ENCODE data around the gene TBCD. TPM values are rescaled to one million over a fixed set of nuclear protein-coding genes. Genes with fewer than 3 reads are reported as not detected.

Gene TBCD
- total RNA-seq, 1 experiment from 2014 or later, result 29.6 TPM

GRCh38 chr17:82929011-82929622 lies 177.3 kb downstream of the TBCD start:
- H3K9me3 ChIP-seq (ENCODE audit: low read length), result no peaks in the 10 kb centered on the region
- H3K27me3 ChIP-seq (ENCODE audit: low read length), result no peaks in the 10 kb centered on the region
- POLR2A ChIA-PET (ENCODE audit: unreplicated experiment), result no interaction called here
- no peaks in the 10 kb centered on the region for H3K79me2 ChIP-seq (ENCODE audit: low read length)
- DNase-seq, result no peak
- intact Hi-C loops (cut with micrococcal nuclease), result no loop called here
- H3K4me1 ChIP-seq (ENCODE audit: insufficient read depth, low read length), result peaks cover 21% of the 10 kb centered on the region
- no peaks in the 10 kb centered on the region for H4K20me1 ChIP-seq (ENCODE audit: low read length)
- H2AFZ ChIP-seq (ENCODE audit: low read length), result no peak overlapping the region
- no peak for TF ChIP-seq CTCF (conservative IDR thresholded peaks at IDR 0.05; ENCODE audit: low read depth, low read length)
- TF ChIP-seq EZH2phosphoT487 (IDR thresholded peaks at IDR 0.05; ENCODE audit: borderline replicate concordance, low read length), result no peak
- TF ChIP-seq EZH2 (IDR thresholded peaks at IDR 0.05; ENCODE audit: low read length, unreplicated experiment), result no peak
- no peak overlapping the region for H3K9ac ChIP-seq (ENCODE audit: low read length)
- no peak for ATAC-seq
- peaks cover 6% of the 10 kb centered on the region; the same call in 1 of the 2 replicates for H3K36me3 ChIP-seq (ENCODE audit: low read depth, low read length)
- no peaks in the 10 kb centered on the region for H3K9me2 ChIP-seq (replicated peaks; ENCODE audit: low read length)
- BruUV-seq (replicated peaks), result no TSS peak
- H3K27ac ChIP-seq (ENCODE audit: low read length), result no peak overlapping the region
- H3F3A ChIP-seq (ENCODE audit: low read length, unreplicated experiment), result no peaks in the 10 kb centered on the region
- H3K4me3 ChIP-seq (ENCODE audit: low read length), result no peak overlapping the region
- CTCF ChIA-PET, result no interaction called here
- H3K4me2 ChIP-seq (ENCODE audit: low read length), result no peak overlapping the region

- TF ChIP-seq EZH2phosphoT487 (IDR thresholded peaks at IDR 0.05; ENCODE audit: borderline replicate concordance, low read length), result no peak
- no peak for TF ChIP-seq EZH2 (IDR thresholded peaks at IDR 0.05; ENCODE audit: low read length, unreplicated experiment)
- POLR2A ChIA-PET (ENCODE audit: unreplicated experiment), result no interaction called here
- Histone ChIP-seq H3K27me3 (ENCODE audit: low read length) (no peaks in the 10 kb centered on the region), H3F3A (ENCODE audit: low read length, unreplicated experiment) (no peaks in the 10 kb centered on the region), H3K9me2 (replicated peaks; ENCODE audit: low read length) (no peaks in the 10 kb centered on the region), H3K4me3 (ENCODE audit: low read length) (no peak overlapping the region), H3K36me3 (ENCODE audit: low read depth, low read length) (peaks cover 6% of the 10 kb centered on the region; the same call in 1 of the 2 replicates), H3K79me2 (ENCODE audit: low read length) (no peaks in the 10 kb centered on the region), H3K4me1 (ENCODE audit: insufficient read depth, low read length) (peaks cover 16% of the 10 kb centered on the region), H4K20me1 (ENCODE audit: low read length) (no peaks in the 10 kb centered on the region), H3K9me3 (ENCODE audit: low read length) (no peaks in the 10 kb centered on the region), H3K9ac (ENCODE audit: low read length) (no peak overlapping the region), H3K4me2 (ENCODE audit: low read length) (no peak overlapping the region), H3K27ac (ENCODE audit: low read length) (no peak overlapping the region), H2AFZ (ENCODE audit: low read length) (no peak overlapping the region)
- CTCF ChIA-PET, result no interaction called here
- DNase-seq (no peak), ATAC-seq (no peak)
- intact Hi-C loops (cut with micrococcal nuclease), result no loop called here
- BruUV-seq (replicated peaks), result no TSS peak
These were observed 177.8 kb downstream of the TBCD start for GRCh38 chr17:82929676-82930042.

GRCh38 chr17:82930043-82930923 lies 178.4 kb downstream of the TBCD start:
- no peak overlapping the region for H3K27ac ChIP-seq (ENCODE audit: low read length)
- no peak overlapping the region for H3K9ac ChIP-seq (ENCODE audit: low read length)
- no peaks in the 10 kb centered on the region for H3K27me3 ChIP-seq (ENCODE audit: low read length)
- DNase-seq (no peak), ATAC-seq (no peak)
- no peak overlapping the region for H3K4me3 ChIP-seq (ENCODE audit: low read length)
- no peak overlapping the region for H2AFZ ChIP-seq (ENCODE audit: low read length)
- H3K36me3 ChIP-seq (ENCODE audit: low read depth, low read length), result peaks cover 6% of the 10 kb centered on the region; the same call in 1 of the 2 replicates
- H3K4me2 ChIP-seq (ENCODE audit: low read length), result no peak overlapping the region
- H3K9me2 ChIP-seq (replicated peaks; ENCODE audit: low read length), result no peaks in the 10 kb centered on the region
- no peaks in the 10 kb centered on the region for H4K20me1 ChIP-seq (ENCODE audit: low read length)
- H3K79me2 ChIP-seq (ENCODE audit: low read length), result no peaks in the 10 kb centered on the region
- H3K9me3 ChIP-seq (ENCODE audit: low read length), result no peaks in the 10 kb centered on the region
- peaks cover 15% of the 10 kb centered on the region for H3K4me1 ChIP-seq (ENCODE audit: insufficient read depth, low read length)
- no TSS peak for BruUV-seq (replicated peaks)
- TF ChIP-seq EZH2 (IDR thresholded peaks at IDR 0.05; ENCODE audit: low read length, unreplicated experiment) (no peak), EZH2phosphoT487 (IDR thresholded peaks at IDR 0.05; ENCODE audit: borderline replicate concordance, low read length) (no peak), CTCF (conservative IDR thresholded peaks at IDR 0.05; ENCODE audit: low read depth, low read length) (no peak)
- ChIA-PET POLR2A (ENCODE audit: unreplicated experiment) (no interaction called here), CTCF (no interaction called here)
- H3F3A ChIP-seq (ENCODE audit: low read length, unreplicated experiment), result no peaks in the 10 kb centered on the region
- intact Hi-C loops (cut with micrococcal nuclease), result no loop called here
